Stimulated activated CD8-positive, alpha-beta memory T cell treated with anti-CD3 and anti-CD28 coated beads, Interleukin-12 subunit alpha, Interleukin-12 subunit beta, amount 100 ng/mL, for 1 hour (primary cell): ENCODE measurements around the gene DENND2D.
A peak's percentile ranks its signal among the peaks of the same experiment; 100 is the strongest.

Experiments used
- DNase-seq: peaks from one replicate; pipeline ENCODE4 v3.0.0-alpha.2; 2020; ENCODE audit warnings: low read depth

DENND2D gene

GRCh38 chr1:111202707-111203623 lies 2.5 kb upstream of the DENND2D start:
- no peak for DNase-seq

GRCh38 chr1:111202366-111202706 lies 1.9 kb upstream of the DENND2D start:
- DNase-seq = no peak

- DNase-seq = no peak
Measured at GRCh38 chr1:111201275-111202090, 1.0 kb upstream of the DENND2D start.

- DNase-seq = no peak
Measured at GRCh38 chr1:111200802-111201161, 336 bp upstream of the DENND2D start.

GRCh38 chr1:111199329-111199728 lies 1.1 kb downstream of the DENND2D start:
- no peak for DNase-seq

- no peak for DNase-seq
Measured at GRCh38 chr1:111198836-111199235, 1.6 kb downstream of the DENND2D start.

GRCh38 chr1:111197598-111198284 lies 2.7 kb downstream of the DENND2D start:
- DNase-seq = peak; percentile 59

GRCh38 chr1:111196213-111196612 lies 4.2 kb downstream of the DENND2D start:
- DNase-seq = no peak

- DNase-seq = no peak
Measured at GRCh38 chr1:111195002-111195684, 5.3 kb downstream of the DENND2D start.

- no peak for DNase-seq
Measured at GRCh38 chr1:111193712-111194480, 6.5 kb downstream of the DENND2D start.

GRCh38 chr1:111192658-111193519 lies 7.6 kb downstream of the DENND2D start:
- DNase-seq = no peak

- DNase-seq = no peak
Measured at GRCh38 chr1:111192074-111192473, 8.4 kb downstream of the DENND2D start.

- no peak for DNase-seq
Measured at GRCh38 chr1:111191496-111191895, 8.9 kb downstream of the DENND2D start.

GRCh38 chr1:111190931-111191451 lies 9.5 kb downstream of the DENND2D start:
- no peak for DNase-seq

GRCh38 chr1:111184663-111185062 lies 15.8 kb downstream of the DENND2D start:
- DNase-seq = no peak

- DNase-seq = no peak
Measured at GRCh38 chr1:111183308-111184069, 17.0 kb downstream of the DENND2D start.

- DNase-seq = no peak
Measured at GRCh38 chr1:111182052-111182451, 18.4 kb downstream of the DENND2D start.

- DNase-seq = no peak
Measured at GRCh38 chr1:111179968-111180533, 20.4 kb downstream of the DENND2D start.

GRCh38 chr1:111176678-111177077 lies 23.8 kb downstream of the DENND2D start:
- no peak for DNase-seq
